ENCODE results near the gene SLC19A3. TPM values are rescaled to one million over a fixed set of nuclear protein-coding genes. Genes with fewer than 3 reads are reported as not detected.

Gene SLC19A3
- total RNA-seq, 1 donor from 2014 or later, result 0.14 TPM

DNA sequence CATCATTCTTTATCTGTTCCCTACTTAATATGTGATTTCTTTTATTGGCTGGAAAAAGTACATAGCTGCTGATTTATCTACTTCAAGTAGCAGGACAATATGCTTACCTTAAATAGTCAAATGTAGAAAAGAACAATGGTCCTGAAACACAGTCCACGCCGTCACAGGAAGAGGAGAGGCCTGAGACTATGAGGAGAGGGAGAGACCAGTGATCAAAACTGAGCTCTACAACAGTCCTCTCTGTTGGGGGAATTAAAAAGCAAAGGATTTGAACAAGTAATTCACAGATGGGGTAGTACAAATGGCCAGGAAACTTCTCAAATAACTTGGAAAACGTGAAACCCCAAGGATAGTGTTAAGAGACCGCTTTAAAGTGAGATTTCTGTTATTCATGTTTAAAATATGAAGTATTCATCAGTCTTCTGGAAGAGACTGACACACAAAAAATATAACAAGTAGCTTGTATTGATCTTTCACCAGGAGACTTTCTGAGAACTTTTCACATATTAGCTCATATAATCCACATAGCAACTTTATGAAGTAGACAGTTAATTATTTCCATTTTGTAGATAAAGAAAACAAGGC, 48.1 kb upstream of the SLC19A3 start:
- DNase-seq (ENCODE audit: low read depth), result no peak
- Histone ChIP-seq H3K27me3 (ENCODE audit: insufficient read depth, low read length) (no peaks in the 10 kb centered on the region), H2AFZ (ENCODE audit: low read depth, low read length) (no peak overlapping the region), H3K27ac (ENCODE audit: low read depth, low read length) (no peak overlapping the region), H3K4me2 (ENCODE audit: low read length) (no peak overlapping the region), H4K20me1 (ENCODE audit: insufficient read depth, low read length) (no peaks in the 10 kb centered on the region), H3K4me1 (ENCODE audit: insufficient read depth, low read length) (peaks cover 5% of the 10 kb centered on the region), H3K36me3 (ENCODE audit: insufficient read depth, low read length) (no peaks in the 10 kb centered on the region), H3K9ac (ENCODE audit: low read length) (peak overlapping the region; percentile 17), H3K9me3 (ENCODE audit: insufficient read depth, low read depth, low read length) (no peaks in the 10 kb centered on the region), H3K79me2 (ENCODE audit: insufficient read depth, low read length) (no peaks in the 10 kb centered on the region), H3K4me3 (ENCODE audit: insufficient read depth, low read depth, low read length) (no peak overlapping the region)
- no peak for FAIRE-seq
- H3K9me3 Mint-ChIP-seq (ENCODE audit: unreplicated experiment), result no peaks in the 10 kb centered on the region
- H3K27ac Mint-ChIP-seq (ENCODE audit: unreplicated experiment), result no peak overlapping the region
- H3K4me3 Mint-ChIP-seq (ENCODE audit: unreplicated experiment), result no peak overlapping the region
- no peak for TF ChIP-seq EZH2 (IDR thresholded peaks at IDR 0.05; ENCODE audit: insufficient read depth, low read length)
- TF ChIP-seq, protein P1, sequence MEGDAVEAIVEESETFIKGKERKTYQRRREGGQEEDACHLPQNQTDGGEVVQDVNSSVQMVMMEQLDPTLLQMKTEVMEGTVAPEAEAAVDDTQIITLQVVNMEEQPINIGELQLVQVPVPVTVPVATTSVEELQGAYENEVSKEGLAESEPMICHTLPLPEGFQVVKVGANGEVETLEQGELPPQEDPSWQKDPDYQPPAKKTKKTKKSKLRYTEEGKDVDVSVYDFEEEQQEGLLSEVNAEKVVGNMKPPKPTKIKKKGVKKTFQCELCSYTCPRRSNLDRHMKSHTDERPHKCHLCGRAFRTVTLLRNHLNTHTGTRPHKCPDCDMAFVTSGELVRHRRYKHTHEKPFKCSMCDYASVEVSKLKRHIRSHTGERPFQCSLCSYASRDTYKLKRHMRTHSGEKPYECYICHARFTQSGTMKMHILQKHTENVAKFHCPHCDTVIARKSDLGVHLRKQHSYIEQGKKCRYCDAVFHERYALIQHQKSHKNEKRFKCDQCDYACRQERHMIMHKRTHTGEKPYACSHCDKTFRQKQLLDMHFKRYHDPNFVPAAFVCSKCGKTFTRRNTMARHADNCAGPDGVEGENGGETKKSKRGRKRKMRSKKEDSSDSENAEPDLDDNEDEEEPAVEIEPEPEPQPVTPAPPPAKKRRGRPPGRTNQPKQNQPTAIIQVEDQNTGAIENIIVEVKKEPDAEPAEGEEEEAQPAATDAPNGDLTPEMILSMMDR (IDR thresholded peaks at IDR 0.05; ENCODE audit: insufficient read depth, low read depth, low read length), result no peak
- H3K27me3 Mint-ChIP-seq (ENCODE audit: low read depth, unreplicated experiment), result no peaks in the 10 kb centered on the region
- peaks cover 10% of the 10 kb centered on the region for H3K4me1 Mint-ChIP-seq (ENCODE audit: low read depth, unreplicated experiment)
- no peaks in the 10 kb centered on the region for H3K36me3 Mint-ChIP-seq (ENCODE audit: low read depth, unreplicated experiment)

GRCh38 chr2:227761740-227762476, 44.1 kb upstream of the SLC19A3 start:
- Histone ChIP-seq H4K20me1 (ENCODE audit: insufficient read depth, low read length) (no peaks in the 10 kb centered on the region), H3K27ac (ENCODE audit: low read depth, low read length) (no peak overlapping the region), H3K79me2 (ENCODE audit: insufficient read depth, low read length) (no peaks in the 10 kb centered on the region), H3K4me3 (ENCODE audit: insufficient read depth, low read depth, low read length) (no peak overlapping the region), H3K4me2 (ENCODE audit: low read length) (no peak overlapping the region), H2AFZ (ENCODE audit: low read depth, low read length) (no peak overlapping the region), H3K36me3 (ENCODE audit: insufficient read depth, low read length) (no peaks in the 10 kb centered on the region), H3K9ac (ENCODE audit: low read length) (no peak overlapping the region), H3K9me3 (ENCODE audit: insufficient read depth, low read depth, low read length) (no peaks in the 10 kb centered on the region), H3K27me3 (ENCODE audit: insufficient read depth, low read length) (no peaks in the 10 kb centered on the region), H3K4me1 (ENCODE audit: insufficient read depth, low read length) (peaks cover 5% of the 10 kb centered on the region)
- Mint-ChIP-seq H3K27ac (ENCODE audit: unreplicated experiment) (no peak overlapping the region), H3K27me3 (ENCODE audit: low read depth, unreplicated experiment) (no peaks in the 10 kb centered on the region), H3K36me3 (ENCODE audit: low read depth, unreplicated experiment) (no peaks in the 10 kb centered on the region), H3K9me3 (ENCODE audit: unreplicated experiment) (no peaks in the 10 kb centered on the region), H3K4me1 (ENCODE audit: low read depth, unreplicated experiment) (peaks cover 14% of the 10 kb centered on the region), H3K4me3 (ENCODE audit: unreplicated experiment) (no peak overlapping the region)
- no peak for FAIRE-seq
- no peak for TF ChIP-seq EZH2 (IDR thresholded peaks at IDR 0.05; ENCODE audit: insufficient read depth, low read length)
- TF ChIP-seq, protein P1 (IDR thresholded peaks at IDR 0.05; ENCODE audit: insufficient read depth, low read depth, low read length), result no peak
- DNase-seq (ENCODE audit: low read depth), result peak; percentile 29

Measured in astrocyte (in vitro differentiated cells and primary cell).